GM19463 (cell line): ENCODE results near the gene PNKD.

Experiments
- ATAC-seq: cut with Tn5 transposase; IDR thresholded peaks from one replicate; pipeline ENCODE4 v1.9.1; 2021; ENCODE audit warnings: mild to moderate bottlenecking, moderate library complexity; ENCODE audit not compliant: unreplicated experiment

PNKD gene

DNA sequence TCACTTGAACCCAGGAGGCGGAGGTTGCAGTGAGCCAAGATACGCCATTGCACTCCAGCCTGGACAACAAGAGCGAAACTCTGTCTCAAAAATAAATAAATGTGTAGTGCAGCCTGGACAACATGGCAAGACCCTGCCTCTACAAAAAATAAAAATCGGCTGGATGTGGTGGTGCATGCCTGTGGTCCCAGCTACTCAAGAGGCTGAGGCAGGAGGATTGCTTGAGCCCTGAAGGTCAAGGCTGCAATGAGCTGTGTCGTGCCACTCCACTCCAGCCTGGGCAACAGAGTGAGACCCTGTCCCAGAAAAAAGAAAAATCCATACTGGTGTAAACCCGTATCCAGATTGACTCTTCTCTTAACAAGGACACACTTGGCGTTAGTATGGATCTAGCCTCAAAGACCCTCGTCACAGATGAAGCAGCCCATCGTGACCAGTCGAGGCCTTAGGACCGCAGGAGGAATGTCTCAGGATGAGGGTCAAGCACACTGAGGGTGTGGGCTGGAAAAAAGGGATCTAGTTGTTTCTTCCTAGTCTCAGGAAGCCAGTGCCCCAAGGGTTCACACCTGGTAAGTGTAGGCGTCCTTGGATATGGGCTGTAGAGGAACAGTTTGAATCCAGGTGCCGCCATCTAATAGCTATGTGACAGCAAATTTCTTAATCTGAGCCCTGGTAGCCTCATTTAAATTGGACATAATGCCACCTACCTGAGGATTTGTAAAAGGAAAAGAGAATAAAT lies 13.5 kb upstream of the PNKD start:
- no peak for ATAC-seq

DNA sequence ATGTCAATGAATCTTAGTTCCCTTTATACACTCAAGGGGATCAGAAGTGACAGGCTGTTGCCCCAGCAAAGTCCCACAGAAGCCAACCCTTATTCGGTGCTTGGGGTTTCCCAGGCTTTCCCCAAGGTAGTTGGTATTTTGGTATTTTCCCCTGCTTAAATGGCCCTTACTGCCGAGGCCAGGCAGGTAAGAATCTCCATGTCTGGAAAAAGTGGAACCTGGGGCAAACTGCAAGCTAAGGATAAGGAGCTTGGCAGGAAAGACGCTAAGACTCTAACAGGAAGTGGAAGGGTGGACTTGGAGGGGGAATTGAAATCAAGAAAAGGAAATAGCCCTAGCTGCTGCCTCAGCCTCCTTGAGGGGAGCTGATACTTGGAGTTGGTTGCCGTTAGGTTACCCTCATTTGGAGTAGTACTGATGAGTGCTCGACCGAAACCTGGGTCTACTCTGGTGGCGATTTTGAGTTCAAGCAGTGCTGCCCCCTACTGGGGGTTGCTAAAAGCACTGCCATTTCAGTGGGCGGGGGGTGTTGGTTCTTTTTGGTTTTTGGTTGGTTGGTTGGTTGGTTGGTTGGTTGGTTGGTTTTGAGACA lies 12.8 kb upstream of the PNKD start:
- ATAC-seq, result peak; percentile 80

DNA sequence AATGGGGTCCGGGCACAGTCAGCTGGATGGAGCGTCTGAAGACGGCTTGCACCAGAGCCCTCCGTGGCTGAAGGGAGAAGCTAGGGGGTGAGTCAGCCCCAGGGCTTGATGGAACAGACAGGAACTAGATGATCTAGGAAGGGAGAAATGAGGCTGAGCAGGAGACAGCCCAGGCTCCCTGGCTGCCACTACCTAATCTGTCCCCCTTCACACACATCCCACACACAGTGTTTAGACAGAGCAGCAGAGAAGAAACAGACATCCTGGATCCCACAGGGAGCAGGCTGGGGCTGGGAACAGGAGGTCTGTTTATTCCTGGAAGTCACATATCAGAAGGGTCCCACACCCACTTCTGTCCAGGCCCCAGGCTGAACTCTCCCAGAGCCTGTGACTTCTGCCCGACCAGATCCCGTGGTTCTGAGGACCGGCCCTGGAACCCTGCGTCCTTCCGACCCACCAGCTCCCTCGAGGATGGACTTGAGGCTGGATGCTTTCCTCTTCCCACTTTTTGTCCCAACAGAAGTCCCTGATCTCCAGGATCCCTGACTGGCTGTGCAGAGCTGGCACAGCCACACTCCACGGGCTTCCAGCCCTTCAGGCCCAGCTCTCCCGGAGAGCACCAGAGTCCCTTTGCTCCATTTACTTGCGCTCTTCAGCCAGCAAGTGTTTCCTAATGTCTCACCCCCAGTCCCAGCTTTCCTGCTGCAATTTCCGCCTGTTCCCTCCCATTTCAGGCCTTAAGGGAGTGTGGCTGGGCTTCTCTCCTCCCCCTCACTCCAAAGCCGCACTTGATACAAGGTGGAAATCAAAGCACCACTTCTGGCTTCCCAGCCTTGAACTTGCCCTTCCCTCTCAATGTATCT lies 11.0 kb upstream of the PNKD start:
- no peak for ATAC-seq

DNA sequence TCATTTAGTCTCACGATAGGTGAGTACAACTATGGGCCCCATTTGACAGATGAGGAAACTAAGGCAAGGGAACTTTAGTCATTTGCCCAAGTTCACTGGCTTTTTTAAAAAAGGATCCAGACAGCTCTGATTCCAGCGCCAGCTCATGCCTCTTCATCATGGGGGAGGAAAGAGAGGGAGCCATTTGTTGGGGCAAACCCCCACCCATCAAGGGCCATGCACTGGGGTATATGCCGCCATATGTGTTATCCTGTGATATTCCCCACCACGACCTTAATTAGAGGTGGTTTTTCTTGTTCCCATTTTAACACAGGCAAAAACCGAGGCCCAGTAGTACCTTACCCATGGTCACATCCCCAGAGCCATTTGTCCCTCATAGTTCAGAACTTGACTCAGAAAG lies 10.2 kb upstream of the PNKD start:
- no peak for ATAC-seq

DNA sequence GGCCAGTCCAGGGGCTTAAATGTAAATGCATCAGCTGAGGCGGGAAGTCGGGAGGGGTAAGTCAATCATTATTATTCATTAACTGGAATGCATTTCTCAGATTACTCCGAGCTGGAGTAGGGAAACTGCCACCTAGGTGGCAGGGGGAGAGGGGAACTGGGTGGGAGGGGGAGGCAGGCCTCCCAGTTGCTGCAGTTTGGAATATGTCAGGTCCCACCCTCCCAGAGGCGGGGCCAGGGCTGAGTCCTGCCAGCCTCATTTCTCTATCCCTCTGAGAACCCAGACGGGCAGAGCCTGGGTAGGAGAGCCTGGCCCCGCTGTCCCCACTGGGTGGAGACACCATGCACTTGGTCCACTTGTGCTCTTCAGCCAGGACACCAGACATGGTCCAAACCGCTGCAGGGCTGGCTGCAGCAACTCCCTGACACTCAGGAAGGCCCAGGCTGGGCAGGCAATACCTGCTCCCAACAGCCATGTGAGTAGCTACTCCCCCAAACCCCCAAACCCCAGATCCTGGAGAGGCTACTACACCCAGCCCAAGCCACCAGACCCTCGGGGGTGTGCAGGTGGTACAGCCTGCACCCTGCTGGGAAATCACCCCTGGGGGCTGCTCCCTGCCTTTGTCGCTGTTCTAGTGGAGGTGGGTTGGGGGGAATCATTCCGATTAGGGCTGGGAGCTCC lies 9.4 kb upstream of the PNKD start, which contains the start of gene GPBAR1:
Gene GPBAR1 (plus strand): TSS at position 274 of the 681 bp plus-strand sequence. CDS start 1,710 bp downstream, outside the sequence.
- no peak for ATAC-seq

DNA sequence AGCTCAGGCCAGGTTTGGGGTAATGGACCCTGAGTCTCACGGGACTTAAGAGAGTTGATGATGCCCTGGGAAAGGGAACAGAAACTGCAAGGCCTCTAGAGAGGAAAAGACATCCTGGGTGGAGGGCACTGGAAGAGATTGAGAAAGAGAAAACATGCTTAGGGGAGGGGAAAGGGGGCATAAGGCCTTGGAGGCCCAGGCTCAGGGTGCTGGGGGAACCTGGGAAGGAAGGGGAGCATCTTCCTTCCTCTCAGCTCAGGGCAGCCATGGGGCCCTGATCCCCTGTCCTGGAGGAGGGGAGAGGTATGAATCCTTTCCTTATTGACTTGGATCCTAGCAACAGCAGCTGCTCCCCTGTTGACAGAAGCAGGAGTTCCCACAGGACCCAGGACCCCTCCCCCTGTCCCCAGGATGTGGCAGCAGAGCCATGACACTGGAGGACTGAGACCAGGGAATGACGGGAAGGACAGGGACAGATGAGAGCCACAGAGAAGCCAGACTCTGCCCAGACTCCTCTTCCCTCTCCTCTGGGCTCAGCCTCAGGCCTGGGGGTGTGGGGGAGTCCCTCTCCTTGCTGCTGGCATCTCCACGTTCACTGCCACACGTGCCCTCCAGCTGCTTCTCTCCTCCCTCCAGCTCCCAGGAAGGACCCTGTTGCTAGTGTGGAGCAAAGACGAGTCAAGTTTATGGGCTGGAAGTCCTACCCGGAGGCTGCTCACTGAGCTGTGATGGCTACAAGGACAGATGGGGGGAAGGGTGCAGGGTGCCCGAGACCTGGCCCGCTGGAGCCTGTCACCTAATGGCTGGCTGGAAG lies 8.7 kb upstream of the PNKD start:
- no peak for ATAC-seq

DNA sequence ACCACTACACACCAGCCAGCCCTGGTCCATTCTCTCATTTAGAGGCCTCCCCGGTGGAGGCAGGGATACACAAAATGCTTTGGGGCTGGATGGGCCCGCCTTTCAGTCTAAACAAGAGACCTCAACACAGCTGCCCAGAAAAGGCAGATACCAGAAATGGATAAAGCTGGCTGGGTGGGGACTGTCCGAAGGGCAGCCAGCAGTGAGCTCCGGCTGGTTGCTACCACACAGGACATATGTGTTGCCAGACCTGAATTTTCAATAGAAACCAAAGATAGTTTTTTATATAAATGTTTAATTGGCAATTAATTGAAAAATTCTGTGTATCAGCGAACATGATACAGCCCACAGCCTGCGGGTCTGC lies 8.1 kb upstream of the PNKD start:
- no peak for ATAC-seq

DNA sequence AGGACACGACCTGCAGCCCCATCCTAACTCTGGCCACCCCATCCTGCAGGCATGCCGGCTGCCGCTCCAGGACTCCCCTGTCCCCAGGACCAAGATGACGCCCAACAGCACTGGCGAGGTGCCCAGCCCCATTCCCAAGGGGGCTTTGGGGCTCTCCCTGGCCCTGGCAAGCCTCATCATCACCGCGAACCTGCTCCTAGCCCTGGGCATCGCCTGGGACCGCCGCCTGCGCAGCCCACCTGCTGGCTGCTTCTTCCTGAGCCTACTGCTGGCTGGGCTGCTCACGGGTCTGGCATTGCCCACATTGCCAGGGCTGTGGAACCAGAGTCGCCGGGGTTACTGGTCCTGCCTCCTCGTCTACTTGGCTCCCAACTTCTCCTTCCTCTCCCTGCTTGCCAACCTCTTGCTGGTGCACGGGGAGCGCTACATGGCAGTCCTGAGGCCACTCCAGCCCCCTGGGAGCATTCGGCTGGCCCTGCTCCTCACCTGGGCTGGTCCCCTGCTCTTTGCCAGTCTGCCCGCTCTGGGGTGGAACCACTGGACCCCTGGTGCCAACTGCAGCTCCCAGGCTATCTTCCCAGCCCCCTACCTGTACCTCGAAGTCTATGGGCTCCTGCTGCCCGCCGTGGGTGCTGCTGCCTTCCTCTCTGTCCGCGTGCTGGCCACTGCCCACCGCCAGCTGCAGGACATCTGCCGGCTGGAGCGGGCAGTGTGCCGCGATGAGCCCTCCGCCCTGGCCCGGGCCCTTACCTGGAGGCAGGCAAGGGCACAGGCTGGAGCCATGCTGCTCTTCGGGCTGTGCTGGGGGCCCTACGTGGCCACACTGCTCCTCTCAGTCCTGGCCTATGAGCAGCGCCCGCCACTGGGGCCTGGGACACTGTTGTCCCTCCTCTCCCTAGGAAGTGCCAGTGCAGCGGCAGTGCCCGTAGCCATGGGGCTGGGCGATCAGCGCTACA lies 7.4 kb upstream of the PNKD start:
- no peak for ATAC-seq

DNA sequence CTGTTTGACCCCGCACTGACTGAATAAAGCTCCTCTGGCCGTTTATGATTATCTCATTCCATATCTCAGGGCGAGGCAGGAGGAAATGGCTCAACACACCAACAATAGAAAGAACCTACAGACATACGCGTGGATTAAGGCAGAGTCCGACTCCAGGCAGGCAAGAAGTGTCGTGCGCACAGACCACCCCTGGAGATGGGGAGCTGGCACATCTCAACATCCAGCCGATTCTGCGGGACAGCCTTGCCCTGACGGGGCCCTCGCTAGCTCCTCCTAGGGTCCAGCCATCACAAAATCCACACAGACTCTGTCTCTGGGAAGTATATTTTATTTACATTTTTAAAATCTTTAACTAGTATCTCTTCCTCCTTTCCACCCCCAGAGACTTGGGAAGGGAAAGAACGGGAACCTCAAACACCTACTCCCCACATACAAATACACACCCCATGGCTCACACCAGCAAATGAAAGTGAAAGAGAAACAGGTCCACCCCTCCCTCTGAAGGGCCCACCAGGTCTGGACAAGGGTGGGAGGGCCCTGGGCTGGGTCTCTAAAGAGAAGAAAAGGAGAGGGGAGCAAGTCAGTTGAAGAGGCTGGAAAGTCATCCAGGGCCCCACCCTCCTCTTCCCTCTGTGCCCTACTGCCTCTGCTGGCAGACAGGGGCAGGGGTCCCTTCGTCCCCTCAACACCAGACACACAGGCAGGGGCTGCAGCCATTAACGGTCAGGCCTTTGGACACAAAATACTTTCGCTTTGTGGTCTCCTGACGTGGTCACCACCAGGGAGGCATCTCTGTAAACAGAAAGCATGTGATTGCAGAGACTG lies 6.3 kb upstream of the PNKD start:
- ATAC-seq, result no peak

DNA sequence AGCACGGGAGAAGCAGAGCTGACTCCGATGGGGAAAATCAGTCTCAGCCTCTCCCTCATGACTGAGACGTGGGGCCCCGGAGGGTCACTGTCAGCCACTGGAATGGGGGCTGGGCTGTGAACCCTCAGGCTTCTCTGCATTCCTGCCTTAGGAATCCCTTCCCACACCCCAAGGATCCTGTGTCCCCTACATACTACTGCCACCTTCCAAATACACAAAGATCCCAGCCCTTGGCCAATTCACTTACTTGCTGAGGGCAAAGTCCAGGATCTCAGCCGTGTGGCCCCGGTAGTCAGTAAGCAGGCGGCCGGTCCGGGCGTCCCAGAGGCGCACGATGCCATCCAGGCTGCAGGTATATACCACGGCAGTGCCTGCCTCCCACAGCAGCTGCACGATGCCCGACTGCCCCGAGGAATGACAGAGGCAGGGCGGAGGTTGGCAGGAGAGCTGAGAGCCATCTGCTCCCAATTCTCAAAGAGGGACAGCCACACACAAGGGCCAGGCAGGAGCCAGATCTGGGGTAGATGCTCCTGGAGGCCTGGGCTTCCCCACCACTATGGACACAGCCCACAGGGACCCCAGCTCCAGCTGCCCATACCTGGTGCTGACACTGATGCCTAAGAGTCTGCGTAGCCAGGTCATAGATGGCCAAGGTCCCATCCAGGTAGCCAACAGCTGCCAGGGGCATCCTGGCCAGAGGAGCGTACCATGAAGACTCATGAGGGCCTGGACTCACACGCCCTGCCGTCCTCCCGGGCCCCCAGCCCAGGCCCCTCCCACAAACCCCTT lies 5.4 kb upstream of the PNKD start:
- ATAC-seq, result no peak

DNA sequence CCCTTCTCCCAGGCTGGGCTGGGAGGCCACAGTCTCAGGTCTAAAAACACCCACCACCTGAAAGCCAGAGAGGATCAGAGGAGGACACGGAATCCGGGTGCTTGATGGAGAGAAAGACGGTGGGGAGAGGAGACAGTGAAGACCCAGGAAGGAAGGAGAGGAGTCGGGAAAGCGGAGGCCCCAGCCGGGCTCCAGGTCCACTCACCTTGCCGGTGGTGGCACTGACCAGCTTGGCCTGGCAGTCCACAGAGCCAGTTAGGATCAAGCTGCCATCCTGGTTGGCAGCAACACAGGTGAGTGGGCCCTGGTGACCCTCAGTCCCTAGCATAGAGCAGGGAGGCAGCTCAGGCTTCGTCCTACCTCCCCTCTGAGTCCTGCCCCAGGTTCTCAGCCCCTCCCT lies 4.7 kb upstream of the PNKD start:
- no peak for ATAC-seq

DNA sequence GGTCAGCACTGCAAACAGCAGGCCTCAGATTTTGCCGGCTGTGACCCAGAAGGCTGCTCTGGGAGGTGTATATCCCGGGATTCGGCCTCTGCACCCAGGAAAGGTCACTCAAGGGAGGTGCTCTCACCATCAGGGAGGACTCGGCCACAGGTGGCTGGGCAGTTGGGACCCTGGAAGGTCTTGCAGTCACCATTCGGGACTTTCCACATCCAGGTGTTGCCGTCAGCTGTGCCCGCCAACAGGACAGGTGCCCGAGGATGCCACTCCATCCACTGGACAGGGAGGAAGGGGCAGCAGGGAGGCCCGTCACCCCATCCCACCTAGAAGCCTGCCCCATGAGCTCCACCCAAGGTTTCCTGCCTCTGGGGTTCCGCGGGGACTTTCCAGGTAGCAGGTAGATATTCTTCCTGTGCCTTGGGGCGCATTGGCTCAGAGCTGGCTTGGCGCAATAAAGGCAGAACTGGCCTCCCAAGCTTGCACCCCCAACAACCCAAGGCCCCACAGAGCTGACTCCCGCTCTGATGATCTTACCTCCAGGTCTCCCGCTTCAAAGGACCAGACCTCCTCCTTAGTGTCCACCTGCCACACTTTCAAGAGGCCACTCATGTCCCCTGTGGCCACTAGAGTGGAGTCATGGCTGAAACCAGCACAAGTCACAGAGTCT lies 3.9 kb upstream of the PNKD start:
- ATAC-seq, result no peak

DNA sequence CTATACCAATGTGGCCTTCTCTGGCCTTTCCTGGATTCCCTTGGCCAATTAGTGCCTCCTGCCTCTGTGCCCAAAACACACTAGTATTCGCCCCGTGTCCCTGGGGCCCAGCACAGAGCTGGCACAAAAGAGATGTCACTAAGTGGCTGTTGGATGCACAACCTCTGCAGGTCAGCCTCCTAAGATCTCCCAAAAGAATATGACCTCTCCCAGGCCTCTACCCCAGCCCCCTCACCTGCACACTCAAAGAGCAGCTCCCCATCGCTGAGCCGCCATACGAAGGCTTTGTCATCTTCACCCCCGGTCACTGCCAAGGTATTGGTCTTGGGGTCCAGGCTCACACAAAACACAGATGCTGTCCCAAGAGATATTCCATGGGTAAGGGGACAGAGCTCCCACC lies 3.1 kb upstream of the PNKD start:
- ATAC-seq, result no peak

DNA sequence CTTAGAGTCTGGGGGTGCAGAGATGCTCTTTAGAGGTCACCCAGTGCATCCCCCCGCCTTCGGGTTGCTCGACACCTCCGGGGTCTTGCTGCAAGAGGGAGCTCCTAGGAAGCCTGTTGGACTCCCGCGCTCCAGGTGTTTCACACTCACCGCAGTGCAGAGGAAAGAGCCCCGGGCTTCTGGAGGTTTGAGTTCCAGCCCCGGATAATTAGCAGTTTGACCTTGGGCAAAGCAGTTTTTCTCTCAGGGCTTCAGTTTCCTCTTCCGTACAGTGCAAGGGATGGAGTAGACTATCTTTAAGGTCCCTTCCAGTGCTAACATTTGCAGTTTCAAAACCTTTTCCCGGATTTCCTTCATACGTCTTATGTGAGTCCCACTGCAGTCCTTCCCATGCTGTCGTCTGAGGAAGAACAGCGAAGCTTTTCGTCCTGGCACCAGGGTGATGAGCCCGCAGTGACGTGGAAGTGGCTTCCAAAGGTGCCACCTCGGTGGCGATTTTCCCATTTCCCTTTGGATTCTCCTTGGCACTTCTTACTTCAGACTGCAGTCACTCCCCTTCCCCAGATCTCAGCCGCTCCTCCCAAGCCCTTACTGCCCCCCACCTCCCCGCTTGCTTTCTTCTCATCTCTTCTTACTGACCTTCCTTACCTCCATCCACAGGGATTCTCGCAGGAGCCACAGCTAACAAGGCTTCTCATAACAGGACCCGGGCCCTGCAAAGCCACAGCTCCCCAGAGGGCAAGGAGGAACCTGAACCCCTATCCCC lies 585 bp downstream of the PNKD start:
- ATAC-seq, result no peak

DNA sequence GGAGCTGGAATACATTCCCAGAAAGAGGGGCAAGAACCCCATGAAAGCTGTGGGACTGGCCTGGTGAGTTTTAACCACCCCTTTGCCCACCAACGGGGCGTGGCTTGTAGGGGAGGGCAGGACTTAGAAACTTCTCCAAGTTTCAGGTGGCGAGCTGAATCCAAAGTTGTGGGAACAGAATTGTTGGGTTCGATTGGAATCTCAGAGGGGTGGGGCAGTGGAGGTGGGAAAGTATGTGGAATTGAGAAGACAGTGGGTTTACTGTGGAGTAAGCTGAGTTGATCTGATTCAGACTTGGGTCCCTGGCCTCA lies 1.1 kb downstream of the PNKD start:
- no peak for ATAC-seq

DNA sequence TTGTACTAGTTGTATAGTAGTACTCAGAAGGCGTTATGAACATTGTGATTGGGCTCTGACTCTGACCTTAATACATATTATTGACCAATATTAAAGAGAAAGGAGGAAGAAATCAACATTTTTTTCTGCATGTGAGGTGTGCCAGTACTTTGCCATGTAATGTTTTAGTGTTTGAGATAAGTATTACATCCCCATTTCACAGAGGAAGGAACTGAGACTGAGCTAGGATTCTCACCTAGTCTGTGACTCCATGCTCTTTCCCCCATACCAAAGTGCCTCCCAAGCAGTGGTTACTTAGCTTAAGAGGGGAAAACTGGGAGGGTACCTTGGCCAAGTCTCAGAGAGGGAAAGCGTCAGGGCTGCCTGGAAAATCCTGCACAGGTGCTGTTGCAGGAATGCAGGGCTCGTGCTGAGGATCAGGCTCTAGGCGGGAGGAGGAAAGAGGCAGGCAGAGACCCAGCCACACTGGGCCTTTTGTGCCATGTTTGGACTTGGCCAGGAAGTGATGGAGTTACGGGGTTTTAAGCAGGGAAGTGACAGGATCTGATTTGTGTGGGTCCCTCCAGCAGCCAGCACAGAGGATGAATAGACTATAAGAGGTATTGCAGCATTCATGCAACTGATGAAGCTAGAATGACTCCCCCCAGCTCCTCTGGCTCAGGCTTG lies 1.7 kb downstream of the PNKD start:
- no peak for ATAC-seq
